ENCODE measurements around the gene SNX8.
"Not testable (repeated sequence)": the region's sequence is repeated elsewhere in the genome, so short reads cannot be mapped to it uniquely, and the experiment has no call there.

Gene SNX8

GRCh38 chr7:2325162-2325561 is 10.9 kb upstream of the SNX8 start:
- TF ChIP-seq CTCF (IDR thresholded peaks at IDR 0.05; ENCODE audit: low read length, missing control alignments): no peak
- no peak overlapping the region for H3K4me3 ChIP-seq (replicated peaks; ENCODE audit: low read depth, low read length)
- DNase-seq (ENCODE audit: low read depth): no peak

GRCh38 chr7:2321020-2321419 is 6.8 kb upstream of the SNX8 start:
- DNase-seq (ENCODE audit: low read depth): no peak
- H3K4me3 ChIP-seq (replicated peaks; ENCODE audit: low read depth, low read length): no peak overlapping the region
- peak; percentile 24 for TF ChIP-seq CTCF (IDR thresholded peaks at IDR 0.05; ENCODE audit: low read length, missing control alignments)

- DNase-seq (ENCODE audit: low read depth): no peak
- no peak overlapping the region for H3K4me3 ChIP-seq (replicated peaks; ENCODE audit: low read depth, low read length)
- TF ChIP-seq CTCF (IDR thresholded peaks at IDR 0.05; ENCODE audit: low read length, missing control alignments): no peak
These were observed 3.5 kb upstream of the SNX8 start for GRCh38 chr7:2317556-2318293.

GRCh38 chr7:2316578-2316977 is 2.3 kb upstream of the SNX8 start:
- H3K4me3 ChIP-seq (replicated peaks; ENCODE audit: low read depth, low read length): no peak overlapping the region
- DNase-seq (ENCODE audit: low read depth): no peak
- no peak for TF ChIP-seq CTCF (IDR thresholded peaks at IDR 0.05; ENCODE audit: low read length, missing control alignments)

- TF ChIP-seq CTCF (IDR thresholded peaks at IDR 0.05; ENCODE audit: low read length, missing control alignments): no peak
- DNase-seq (ENCODE audit: low read depth): no peak
These were observed 1.5 kb upstream of the SNX8 start for GRCh38 chr7:2315787-2316186.

GRCh38 chr7:2314956-2315530 is 802 bp upstream of the SNX8 start:
- DNase-seq (ENCODE audit: low read depth); H3K4me3 ChIP-seq (replicated peaks; ENCODE audit: low read depth, low read length): not testable (repeated sequence)

More at GRCh38 chr7:2315787-2316186, 1.5 kb upstream of the SNX8 start:
- H3K4me3 ChIP-seq (replicated peaks; ENCODE audit: low read depth, low read length): no peak overlapping the region

GRCh38 chr7:2313450-2314208 is 612 bp downstream of the SNX8 start:
- peak overlapping the region; percentile 85 for H3K4me3 ChIP-seq (replicated peaks; ENCODE audit: low read depth, low read length)
- no peak for TF ChIP-seq CTCF (IDR thresholded peaks at IDR 0.05; ENCODE audit: low read length, missing control alignments)
- DNase-seq (ENCODE audit: low read depth): no peak

Data from fibroblast of pulmonary artery (primary cell).